ENCODE results near the gene MAP1LC3A. TPM values are rescaled to one million over a fixed set of nuclear protein-coding genes. Genes with fewer than 3 reads are reported as not detected.

MAP1LC3A gene
- total RNA-seq, 2 donors from 2014 or later, result 22.4 to 37.6 TPM

- Histone ChIP-seq H3K9me3 (no peaks in the 10 kb centered on the region), H3K27me3 (no peaks in the 10 kb centered on the region), H3K4me1 (no peaks in the 10 kb centered on the region), H3K27ac (no peak overlapping the region), H3K4me3 (no peak overlapping the region), H3K36me3 (replicated peaks in 1 of 2; ENCODE audit: insufficient read depth in 1 of 2, low read depth in 2 of 2) (no peaks in the 10 kb centered on the region)
- ATAC-seq, result no peak
- DNase-seq, result no peak
- intact Hi-C loops (cut with DNase I), result no loop called here
- 76 to 79% methylated on average over 9 of the region's 9 CpGs for WGBS, 2 donors
- no peak for TF ChIP-seq CTCF (IDR thresholded peaks at IDR 0.05)
- TF ChIP-seq POLR2A (IDR thresholded peaks at IDR 0.05), result no peak
Measured at GRCh38 chr20:34595377-34596184, 37.1 kb downstream of the MAP1LC3A start.

GRCh38 chr20:34600892-34601653 lies 42.6 kb downstream of the MAP1LC3A start:
- intact Hi-C loops (cut with DNase I), result no loop called here
- H3K36me3 ChIP-seq (replicated peaks in 1 of 2; ENCODE audit: insufficient read depth in 1 of 2, low read depth in 2 of 2), result no peaks in the 10 kb centered on the region
- TF ChIP-seq POLR2A (IDR thresholded peaks at IDR 0.05) (no peak), CTCF (IDR thresholded peaks at IDR 0.05) (no peak)
- H3K27ac ChIP-seq, result no peak overlapping the region
- peaks cover 8% of the 10 kb centered on the region for H3K4me1 ChIP-seq
- H3K27me3 ChIP-seq, result no peaks in the 10 kb centered on the region
- ATAC-seq, result no peak
- DNase-seq, result no peak
- no peaks in the 10 kb centered on the region for H3K9me3 ChIP-seq
- WGBS, 2 donors, result 58 to 64% methylated on average over 9 of the region's 9 CpGs
- H3K4me3 ChIP-seq, result no peak overlapping the region

GRCh38 chr20:34604980-34605788 lies 46.7 kb downstream of the MAP1LC3A start:
- ATAC-seq, result no peak
- H3K4me3 ChIP-seq, result no peak overlapping the region
- no peaks in the 10 kb centered on the region for H3K36me3 ChIP-seq (replicated peaks in 1 of 2; ENCODE audit: insufficient read depth in 1 of 2, low read depth in 2 of 2)
- 56 to 66% methylated on average over 8 of the region's 8 CpGs for WGBS, 2 donors
- no peaks in the 10 kb centered on the region for H3K9me3 ChIP-seq
- H3K27ac ChIP-seq, result no peak overlapping the region
- H3K27me3 ChIP-seq, result no peaks in the 10 kb centered on the region
- TF ChIP-seq CTCF (IDR thresholded peaks at IDR 0.05) (no peak), POLR2A (IDR thresholded peaks at IDR 0.05) (no peak)
- H3K4me1 ChIP-seq, result peaks cover 8% of the 10 kb centered on the region
- DNase-seq, result peak in 1 of 4 donors; percentile 7
- intact Hi-C loops (cut with DNase I), result no loop called here

GRCh38 chr20:34607066-34607465 lies 48.5 kb downstream of the MAP1LC3A start:
- TF ChIP-seq POLR2A (IDR thresholded peaks at IDR 0.05), result no peak
- no peak for TF ChIP-seq CTCF (IDR thresholded peaks at IDR 0.05)
- intact Hi-C loops (cut with DNase I), result no loop called here
- Histone ChIP-seq H3K4me3 (no peak overlapping the region), H3K27me3 (no peaks in the 10 kb centered on the region), H3K36me3 (replicated peaks in 1 of 2; ENCODE audit: insufficient read depth in 1 of 2, low read depth in 2 of 2) (no peaks in the 10 kb centered on the region), H3K4me1 (peaks cover 8% of the 10 kb centered on the region), H3K9me3 (no peaks in the 10 kb centered on the region), H3K27ac (no peak overlapping the region)
- no peak for DNase-seq
- WGBS, 2 donors, result 97 to 98% methylated on average over 7 of the region's 7 CpGs
- ATAC-seq, result no peak

Small RNAs within 50 kb of the gene (small RNA-seq; reads per million reads assigned to genes)
- not detected for gene RF00019

Other genes with a start within 250 kb of the MAP1LC3A start
- gene ITCH, start 195.4 kb upstream of the MAP1LC3A start, total RNA-seq, result 10 to 100 TPM; 22.4 to 24.4 TPM
- gene DYNLRB1, start 42.3 kb upstream of the MAP1LC3A start, total RNA-seq, result 10 to 100 TPM; 58.9 to 64.3 TPM
- gene PIGU, start 118.4 kb downstream of the MAP1LC3A start, total RNA-seq, result 10 to 100 TPM in 1 of 2 donors, 1 to 10 TPM in 1; 4.4 to 14.8 TPM
- 10 to 100 TPM in 1 of 2 donors, 1 to 10 TPM in 1; 3.4 to 12.2 TPM for gene TP53INP2, start 145.6 kb downstream of the MAP1LC3A start, total RNA-seq

Data from body of pancreas (tissue), 4 donors.